ENCODE results near the gene FAM222A.

Gene FAM222A

DNA sequence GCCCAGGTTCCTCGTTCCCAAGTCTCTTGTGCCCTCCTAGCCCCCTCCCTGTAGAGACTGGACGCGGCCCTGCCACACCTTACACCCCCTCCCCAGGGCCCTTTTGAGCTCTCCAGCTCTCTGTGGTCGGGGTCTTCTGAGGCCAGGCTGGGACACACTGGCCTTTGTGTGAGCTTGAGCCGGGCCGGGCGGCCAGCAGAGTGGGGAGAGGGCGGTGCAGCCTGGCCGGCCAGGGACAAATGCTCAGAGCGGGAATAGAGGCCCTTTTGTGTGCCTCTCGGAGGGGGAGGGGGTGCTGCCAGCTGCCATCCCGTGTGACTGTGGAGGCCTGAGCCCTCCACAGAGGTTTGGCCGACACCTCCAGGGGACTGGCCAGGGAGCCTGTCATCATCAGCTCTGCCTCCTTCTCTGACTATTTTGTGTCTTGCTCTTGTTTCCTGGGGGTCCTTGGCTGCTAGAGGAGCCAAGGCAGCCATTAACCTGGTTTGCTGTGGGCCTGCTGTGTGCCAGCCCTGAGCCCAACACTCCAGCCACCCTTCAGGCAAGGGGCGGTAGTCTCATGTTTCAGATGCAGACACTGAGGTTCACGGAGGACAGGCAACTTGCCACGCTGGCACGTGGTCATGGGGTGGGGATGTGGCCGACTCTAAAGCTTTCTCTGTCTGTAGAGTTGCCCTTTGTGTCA is 13.6 kb downstream of the FAM222A start:
- DNase-seq: no peak

DNA sequence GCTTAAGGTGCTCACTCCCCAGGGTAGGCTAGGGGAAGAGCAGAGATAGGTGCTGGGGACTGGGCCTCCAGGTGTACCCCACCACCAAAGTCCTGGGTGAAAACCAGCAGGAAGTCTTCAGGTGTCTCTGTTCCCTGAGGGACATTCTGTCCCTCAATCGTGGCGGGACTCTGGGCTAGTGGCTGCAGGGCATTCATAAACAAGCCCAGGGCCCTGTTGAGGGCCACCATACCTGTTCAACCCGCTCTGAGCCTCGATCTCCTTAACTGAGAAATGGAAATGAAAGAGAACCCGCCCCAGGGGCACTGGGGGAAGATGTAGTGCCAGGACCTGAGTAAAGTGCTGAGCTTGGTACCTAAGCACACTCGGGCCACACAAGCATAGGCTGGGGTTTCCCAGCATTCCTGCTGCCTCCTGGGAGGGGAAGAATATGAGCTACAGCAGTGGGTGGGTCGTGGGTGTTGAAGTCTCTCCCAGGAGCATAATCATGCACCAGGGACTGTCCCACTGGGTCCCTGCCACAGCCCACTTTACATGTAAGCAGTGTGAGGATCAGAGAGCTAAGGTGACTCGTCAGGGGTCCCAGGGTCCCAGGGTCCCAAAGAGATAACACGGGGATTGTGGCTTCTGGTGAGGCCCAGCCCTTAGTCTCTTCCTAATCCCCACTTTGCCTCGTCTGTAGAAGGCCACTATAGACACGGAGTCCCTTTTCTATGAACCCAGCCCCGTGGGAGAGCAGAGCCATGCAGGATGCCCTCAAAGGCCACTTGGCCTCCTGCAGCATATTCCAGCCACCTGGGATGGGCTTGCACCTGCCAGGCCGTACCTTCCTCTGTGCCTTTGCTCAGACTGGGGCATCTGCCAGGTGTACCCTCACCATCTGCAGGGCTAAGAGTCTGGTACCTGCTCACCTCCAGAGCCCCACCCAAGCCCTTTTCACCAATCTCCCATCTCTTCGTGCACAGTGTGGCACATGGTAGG is 14.4 kb downstream of the FAM222A start:
- no peak for DNase-seq

DNA sequence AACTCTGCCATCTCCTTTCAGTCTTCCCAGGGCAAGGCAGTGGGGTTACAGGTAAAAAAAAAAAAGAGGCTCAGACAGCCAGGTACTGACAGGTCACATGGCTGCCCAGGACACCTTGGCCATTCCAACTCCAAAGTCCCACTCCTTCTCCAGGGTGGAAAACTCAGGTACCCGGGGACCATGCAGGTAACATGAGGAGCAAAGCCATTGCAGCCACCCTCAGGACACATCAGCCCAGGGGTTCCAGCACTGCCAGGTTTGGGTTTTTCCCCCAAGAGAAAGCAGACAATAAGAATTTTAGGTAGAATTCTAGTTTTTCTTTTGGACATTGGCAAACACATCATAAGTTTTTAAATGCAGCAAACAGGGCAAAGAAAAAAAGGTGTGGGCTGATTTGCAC is 15.3 kb downstream of the FAM222A start:
- DNase-seq: no peak

- no peak for DNase-seq
Measured at GRCh38 chr12:109729371-109729781, 15.8 kb downstream of the FAM222A start.

DNA sequence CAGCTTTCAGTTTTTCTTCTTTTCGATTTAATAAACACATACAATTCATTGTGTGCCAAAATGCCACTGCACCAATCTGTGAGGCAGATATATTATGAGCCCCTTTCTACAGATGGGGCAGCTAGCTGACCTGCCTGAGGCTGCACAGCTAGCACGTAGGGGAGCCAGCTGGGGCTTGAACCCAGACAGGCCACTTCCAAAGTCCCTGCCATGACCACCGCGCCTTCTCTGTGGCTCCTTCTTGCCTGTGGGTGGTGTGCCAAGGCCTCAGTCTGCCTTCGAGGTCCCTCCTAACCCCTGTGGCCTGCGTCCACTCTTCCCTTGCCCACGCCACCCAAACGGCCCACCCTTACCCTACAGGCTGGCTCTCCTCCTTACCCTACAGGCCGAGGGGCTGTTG is 16.2 kb downstream of the FAM222A start:
- DNase-seq: no peak

DNA sequence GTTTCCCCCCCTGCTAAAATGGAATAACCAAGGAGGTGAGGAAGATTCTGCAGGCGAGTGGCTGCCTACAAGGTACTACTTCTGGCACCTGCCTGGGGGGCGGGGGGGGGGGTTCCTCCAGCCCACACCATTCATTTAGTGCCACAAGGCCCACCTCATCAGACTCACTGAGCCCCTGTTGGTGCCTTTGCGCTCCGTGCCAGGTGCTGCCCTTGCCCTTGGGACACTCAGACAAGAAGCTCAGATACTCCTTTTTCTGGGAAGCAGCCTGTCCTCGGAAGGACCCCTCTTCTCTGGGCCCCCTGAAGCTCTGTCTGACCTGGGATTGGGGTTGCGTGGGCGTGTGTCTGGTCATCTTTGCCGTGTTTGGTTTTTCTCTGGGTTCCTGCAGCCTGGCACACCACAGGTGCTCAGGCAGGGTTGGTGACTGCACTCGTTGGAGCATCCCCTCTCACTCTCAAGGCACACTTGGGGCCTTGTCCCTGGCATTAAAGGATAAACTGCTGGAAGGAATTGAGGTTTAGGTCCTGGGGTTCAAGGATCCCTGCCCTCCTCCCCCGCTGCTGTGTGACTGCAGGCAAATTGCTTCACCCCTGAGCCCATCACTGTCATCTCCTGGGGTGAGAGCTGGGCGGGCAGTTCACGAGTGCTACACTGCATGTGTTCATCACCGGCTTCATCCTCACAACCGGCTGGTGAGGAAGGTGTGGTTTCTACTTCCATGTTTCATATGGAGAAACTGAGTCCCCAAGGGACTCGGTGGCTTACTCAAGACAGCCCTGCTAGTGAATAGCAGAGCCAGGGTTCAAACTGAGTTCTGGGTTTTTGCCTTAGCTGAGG is 16.9 kb downstream of the FAM222A start:
- no peak for DNase-seq

DNA sequence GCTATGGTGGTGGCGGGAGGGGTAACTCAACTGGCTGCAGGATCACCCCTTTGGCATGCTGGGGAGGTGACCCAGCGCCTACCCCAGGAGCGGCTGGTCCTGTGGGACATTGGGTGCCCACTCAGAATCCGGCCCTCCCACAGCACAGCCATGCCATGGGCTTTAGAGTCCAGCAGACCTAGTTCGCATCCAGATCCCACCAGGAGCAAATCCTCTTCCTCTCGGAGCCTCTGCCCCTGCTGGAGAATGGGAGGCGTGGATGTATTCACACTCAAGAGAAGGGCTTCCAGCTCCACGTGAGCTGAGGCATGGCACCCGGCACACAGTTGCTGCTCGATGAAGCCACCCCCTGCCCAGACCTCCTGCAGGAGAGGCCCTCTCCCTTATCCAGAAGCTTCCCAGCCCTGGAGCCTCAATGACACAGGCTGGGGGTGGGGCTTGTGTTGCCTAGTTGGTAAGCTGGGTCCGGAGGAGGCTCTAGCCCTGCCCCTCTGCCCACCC is 17.7 kb downstream of the FAM222A start:
- no peak for DNase-seq

DNA sequence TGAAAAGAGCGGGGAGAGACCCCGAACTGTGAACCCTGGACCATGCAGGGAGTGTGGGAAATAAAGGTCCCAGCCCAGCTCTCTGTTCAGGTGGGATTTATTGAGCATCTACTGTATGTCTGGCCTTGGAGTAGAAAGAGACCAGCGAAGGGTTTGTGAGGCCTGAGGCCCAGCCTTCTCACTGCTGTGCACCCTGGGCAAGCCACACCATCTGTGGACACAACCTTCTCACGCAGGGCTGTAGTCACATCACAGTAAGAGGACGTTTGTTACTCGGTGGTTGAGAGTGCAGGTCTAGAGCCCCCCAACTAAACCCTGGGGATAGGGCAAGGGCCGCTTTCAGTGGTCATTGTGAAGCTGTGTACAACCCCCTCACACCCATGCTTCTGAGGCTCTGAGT is 18.2 kb downstream of the FAM222A start:
- no peak for DNase-seq

GRCh38 chr12:109732321-109733305 is 19.0 kb downstream of the FAM222A start:
- no peak for DNase-seq

DNA sequence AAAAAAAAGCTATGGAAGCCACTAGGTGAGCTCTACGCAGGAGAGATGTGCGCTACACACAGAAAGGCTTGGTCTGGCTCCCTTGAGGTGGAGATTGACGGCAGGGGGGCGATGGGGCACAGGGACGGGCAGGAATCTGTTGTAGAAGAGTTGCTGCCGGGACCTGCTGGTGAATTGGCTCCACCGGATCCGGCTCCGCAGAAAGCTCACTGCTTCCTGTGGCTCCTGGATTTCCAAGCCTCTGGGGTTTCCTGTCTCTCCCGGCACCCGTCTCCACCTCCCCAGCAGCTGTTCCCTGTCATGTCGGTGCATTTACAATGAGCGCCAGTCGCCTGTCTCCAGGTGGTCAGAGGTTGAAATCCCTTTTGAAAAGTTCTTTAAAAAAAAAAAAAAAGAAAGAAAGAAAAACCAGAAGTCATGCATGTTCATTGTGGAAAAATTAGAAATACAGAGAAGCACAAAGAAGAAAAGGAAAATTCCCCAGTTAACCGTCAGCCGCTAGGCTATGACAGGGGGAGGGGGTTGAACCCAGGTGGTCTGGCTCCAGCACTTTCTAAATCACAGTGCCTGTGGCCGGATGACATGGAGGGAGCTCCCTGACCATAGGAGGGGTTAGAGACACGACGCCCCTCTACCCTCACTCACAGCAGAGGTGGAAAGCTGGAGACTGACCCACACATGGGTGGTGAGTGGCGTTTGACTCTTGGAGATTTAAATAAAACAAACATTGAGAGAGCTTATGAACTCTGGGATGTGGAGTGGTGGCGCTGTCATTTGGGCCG is 20.8 kb downstream of the FAM222A start:
- no peak for DNase-seq

GRCh38 chr12:109735051-109735521 is 21.5 kb downstream of the FAM222A start:
- no peak for DNase-seq

GRCh38 chr12:109735825-109736551 is 22.4 kb downstream of the FAM222A start:
- DNase-seq: no peak

GRCh38 chr12:109736552-109737108 is 23.0 kb downstream of the FAM222A start:
- DNase-seq: no peak

DNA sequence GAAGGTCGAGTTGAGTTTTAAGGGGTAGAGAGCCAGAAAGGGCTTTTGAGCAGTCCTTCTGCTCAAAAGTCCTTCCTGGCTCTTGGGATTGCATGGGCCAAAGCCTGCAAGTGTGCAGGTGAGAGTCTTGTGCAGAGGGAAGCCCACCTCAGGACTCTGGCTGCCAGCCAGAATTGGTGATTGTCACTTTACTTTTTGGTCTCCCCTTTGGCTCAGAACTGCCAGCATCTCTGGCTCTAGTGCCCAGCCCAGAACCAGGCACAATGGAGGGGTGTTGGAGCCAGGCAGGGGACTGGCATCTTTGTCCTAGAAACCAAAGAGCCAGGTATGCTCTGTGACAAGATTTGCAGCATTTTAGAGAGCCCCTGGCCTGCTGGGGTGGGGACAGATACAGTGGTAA is 23.5 kb downstream of the FAM222A start:
- no peak for DNase-seq

DNA sequence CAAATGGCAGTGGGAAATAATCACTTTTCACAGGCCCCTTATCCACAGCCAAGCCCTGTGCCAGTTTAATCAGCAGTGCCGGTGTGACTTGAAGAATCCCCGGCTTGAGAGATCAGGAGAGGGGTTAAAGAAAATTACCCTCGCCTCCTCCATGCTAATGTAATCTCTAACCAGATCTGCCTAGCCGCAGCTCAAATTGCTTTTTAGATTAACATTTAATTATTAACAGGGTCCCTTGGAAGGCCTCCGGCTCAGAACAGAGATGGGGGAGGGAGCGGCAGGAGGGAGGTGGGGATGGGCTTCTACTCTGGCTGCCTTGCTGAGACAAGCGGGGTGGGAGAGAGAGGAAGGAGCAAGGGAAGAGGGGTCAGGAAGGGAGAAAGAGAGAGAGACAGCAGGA is 24.0 kb downstream of the FAM222A start:
- DNase-seq: no peak

DNA sequence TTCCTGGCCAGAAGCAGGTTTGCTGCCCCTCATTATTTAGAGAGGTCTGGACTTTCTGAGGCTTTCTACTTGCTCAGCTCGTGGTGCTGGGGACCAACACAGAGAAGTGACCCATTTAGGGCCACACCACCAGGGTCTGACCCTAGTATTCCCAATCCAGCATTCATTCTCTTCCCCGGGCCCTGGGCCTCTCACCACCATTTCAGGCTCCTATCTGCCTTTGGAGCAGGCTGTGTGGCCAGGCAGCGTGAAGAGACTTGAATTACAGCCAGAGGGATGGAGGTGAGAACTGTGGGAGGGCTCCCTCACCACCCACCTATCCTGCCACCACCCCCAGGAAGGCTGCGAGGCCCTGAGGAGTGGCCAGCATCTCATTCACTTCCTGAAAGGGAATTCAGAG is 24.6 kb downstream of the FAM222A start:
- DNase-seq: no peak

DNA sequence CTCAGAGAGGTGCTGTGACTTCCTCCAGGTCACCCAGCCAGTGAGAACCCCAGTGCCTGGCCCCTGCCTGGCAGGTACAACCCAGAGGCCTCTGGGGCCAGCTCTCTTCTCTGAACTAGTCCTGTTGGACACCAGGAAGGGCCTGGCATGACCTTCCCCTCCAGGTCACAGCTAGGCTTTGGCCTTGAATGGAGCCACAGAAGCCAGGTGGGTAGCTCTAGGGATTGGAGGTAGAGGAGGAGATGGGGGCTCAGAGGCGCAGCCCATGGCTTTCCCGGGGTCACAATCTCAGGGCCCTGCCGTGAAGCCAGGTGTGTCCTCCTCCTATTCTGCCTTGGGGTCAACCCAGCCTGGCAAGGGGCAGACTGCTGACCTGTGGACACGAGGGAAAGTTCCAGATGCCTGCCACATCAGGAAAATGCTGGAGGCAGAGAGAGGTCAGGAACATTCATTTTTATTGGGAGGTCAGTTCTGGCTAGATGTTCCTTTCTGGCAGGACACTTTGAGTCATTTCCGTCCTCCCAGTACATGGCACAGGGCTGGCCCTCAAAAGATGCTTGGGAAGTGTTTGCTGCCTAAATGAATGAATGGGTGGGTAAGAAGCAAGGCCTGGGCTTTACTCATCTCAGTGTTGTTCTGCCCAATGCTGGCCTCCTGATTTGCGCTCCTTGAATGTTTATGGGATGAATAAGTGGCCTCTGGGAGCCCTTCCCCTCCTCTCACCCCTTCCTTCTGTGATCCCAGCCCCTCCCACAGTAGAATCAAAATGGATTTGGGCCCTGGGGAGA is 25.4 kb downstream of the FAM222A start:
- DNase-seq: no peak

DNA sequence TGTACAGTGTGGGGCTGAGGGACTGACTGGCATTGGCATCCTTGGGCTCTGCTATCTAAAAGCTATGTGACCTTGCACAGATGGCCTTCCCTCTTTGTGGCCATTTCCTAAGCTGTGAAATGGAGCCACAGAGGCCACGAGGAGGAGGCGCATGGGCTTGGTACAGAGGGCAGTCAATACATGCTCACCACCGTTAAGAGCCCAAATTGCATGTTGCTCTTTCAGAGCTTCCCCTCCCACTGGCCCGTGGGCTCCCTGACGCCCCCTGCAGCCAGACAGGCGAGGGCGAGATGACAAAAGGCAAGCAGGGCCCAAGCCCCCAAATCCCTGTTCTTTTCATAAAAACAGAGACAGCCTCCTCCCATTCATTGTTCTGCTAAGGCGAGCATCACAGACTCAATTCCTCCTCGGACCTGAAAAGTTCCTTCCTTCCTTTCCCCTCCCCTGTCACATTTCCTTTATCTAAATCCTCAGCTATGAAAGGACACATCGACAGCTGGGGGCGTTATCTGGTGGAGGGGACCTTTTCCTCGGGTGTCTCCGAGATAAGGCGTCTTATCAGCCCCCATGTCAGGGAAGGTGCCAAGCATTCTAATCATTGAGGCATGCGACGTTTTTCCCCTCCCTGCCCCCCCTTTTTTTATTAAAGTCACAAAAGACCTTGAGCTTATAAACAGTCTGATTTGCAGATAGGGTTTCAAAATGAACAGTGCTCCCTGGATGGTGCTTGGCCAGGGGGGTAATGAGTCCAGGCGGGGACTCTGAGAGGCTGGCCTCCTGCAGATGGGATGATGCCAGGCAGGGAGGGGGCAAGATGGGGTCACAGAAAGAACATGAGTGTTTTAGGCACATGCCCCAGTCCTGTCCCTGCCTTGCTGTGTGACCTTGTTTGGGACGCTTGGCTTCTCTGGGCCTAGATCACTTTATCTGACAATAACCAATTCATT is 26.4 kb downstream of the FAM222A start:
- DNase-seq: no peak
